Stimulated activated CD8-positive, alpha-beta memory T cell treated with anti-CD3 and anti-CD28 coated beads, Interleukin-12 subunit alpha, Interleukin-12 subunit beta, amount 100 ng/mL, for 24 hours (primary cell): ENCODE results near the gene RERE.

Source experiments
- DNase-seq: peaks from one replicate; pipeline ENCODE4 v3.0.0-alpha.2; 2020; ENCODE audit errors: extremely low read depth

The RERE gene

GRCh38 chr1:8689431-8690252 is 127.8 kb downstream of the RERE start:
- DNase-seq: no peak

DNA sequence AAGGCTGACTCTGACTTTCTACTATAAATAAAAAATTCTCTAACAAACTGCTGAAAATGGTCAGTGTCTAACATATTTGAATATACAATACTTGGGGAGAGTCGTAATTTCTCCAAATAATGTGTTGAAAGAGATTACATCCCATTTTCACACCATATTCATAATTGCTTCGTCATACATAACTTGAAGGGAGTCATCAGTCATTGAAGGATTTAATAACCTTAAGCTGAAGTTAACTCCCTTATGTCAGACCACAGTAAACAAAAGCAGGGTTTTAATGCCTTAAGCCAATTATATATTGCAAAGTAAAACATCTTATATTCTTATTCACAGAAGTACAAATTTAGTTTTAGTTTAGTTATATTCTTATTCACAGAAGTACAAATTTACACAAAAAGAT is 129.9 kb downstream of the RERE start:
- no peak for DNase-seq

- DNase-seq: no peak
Observed at GRCh38 chr1:8687039-8687438, 130.4 kb downstream of the RERE start.

DNA sequence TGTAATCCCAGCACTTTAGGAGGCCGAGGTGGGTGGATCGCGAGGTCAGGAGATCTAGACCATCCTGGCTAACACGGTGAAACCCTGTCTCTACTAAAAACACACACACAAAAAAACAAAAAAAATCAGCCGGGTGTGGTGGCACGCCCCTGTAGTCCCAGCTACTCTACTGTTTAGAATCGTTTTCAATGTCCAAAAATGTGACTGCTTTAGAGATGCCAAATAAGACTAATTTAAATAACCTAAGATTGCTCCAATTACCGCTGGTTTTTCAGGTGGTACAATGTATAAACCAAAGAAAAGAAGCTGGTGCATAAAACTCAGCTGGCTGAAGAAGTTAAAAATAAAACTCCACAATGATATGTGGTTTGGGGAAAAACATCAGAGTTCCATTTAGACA is 132.0 kb downstream of the RERE start:
- DNase-seq: no peak

DNA sequence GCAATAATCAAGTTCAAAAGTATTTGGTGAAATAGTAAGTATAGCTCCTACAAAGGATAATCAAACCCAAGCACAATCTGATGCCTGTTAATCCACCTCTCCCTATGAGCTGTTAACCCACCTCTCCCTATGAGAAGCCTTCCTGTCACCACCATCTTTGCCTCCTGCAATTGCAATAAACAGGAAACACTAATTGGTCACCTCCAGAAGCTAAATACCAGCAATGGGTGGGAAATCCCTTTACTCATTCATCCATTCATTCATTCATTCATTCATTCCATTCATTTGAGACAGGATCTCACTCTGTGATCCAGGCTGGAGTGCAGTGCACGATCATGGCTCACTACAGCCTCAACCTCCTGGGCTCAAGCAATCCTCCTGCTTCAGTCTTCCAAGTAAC is 132.8 kb downstream of the RERE start:
- DNase-seq: no peak

GRCh38 chr1:8682573-8682972 is 134.9 kb downstream of the RERE start:
- DNase-seq: no peak

DNA sequence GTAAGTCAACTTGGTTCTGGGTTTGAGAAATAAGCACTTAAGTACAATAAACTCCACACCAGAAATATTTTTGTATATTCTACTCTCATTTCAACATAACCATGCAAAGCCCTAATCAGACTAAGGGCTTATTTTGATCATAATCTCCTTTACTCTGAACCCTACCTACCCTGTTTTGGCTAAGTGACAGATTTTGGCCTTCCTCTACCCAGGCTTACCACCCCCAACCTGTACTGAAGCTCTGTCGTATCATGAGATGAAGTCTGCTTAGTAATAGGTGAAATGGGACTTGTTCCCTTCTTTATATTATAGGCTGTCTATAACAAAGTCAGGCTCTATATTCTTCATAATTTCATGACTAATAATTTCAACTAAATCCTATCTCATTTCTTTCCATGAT is 135.5 kb downstream of the RERE start:
- DNase-seq: no peak

GRCh38 chr1:8680664-8681650 is 136.5 kb downstream of the RERE start:
- DNase-seq: no peak

DNA sequence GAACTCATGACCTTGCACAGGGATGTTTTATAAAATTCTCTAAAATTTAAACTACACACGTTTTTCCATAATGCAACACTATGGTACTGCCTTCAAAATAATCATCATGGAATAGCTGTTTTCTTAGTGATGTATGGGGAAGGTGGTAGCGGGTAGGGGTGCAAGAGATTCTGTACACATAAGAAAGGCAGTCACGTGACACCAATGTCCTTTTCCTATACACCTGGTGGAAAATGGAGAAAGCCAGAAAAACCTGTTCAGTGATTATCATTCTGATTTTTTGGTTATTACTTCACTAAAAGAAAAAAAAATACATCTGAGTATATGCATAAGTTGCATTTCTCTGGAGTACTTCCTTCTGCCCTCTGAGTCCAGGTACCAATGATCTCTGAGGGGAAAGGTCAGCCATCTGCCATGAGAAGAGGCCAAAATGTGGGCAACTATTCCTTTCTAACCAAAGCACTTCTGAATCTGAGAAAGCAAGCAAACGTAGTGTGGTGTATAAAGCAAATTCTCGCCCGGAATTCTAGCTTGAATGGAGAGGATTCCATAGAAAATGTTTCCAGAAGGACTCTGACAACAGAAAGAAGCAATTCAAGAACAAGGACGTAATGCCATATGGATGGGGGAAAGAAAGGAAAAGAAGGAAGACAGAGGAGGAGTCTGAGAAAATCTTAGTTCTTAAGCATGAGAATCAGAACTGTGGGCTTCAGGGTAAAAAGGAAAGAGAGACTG is 137.3 kb downstream of the RERE start:
- DNase-seq: no peak

DNA sequence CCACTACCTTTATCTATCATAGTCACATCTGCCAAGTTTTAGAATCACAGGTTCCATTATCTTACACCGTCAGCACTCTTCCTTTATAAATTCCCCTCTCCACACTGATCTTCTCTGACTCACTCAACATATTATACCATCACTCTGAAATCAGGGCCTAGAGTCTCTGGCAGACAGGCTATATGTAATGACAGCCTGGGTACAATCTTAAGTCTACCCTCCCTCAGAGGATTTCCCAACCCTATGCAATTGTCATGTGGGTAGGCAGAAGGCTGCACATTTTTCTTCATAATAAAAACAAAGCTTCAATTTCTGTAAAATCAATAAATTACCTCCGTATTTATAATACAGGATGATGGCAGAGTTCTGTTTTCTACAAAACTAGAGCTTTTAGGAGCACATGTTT is 138.0 kb downstream of the RERE start:
- DNase-seq: no peak

DNA sequence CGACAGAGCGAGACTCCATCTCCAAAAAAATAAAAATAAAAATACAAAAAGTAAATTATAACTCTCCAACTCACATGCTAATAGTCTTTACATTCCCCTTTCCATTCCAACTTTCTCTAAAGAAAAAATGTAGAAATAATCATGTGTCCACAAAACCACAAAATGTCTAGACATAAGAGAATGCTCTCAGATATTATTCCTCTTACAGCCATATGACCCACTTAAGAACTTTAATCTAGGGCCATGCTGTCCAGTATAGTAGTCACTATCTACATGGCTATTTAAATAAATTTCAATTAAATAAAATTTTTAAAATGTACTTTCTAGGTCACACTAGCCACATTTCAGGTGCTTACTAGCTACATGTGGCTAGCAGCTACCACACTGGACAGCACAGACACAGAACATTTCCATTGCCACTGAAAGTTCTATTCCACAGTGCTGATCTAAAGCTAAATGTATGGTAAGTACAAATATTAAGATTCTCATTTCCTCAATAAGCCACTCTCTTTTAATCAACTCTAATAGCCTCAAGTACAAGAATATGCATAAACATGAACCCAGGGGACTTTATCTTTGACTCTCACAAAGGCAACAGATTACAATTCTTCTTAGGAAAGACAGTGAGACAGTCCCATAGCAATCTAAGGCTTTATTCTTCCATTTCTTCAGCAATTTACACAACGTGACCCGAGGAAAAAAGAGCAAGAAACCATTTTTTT is 138.6 kb downstream of the RERE start:
- no peak for DNase-seq

DNA sequence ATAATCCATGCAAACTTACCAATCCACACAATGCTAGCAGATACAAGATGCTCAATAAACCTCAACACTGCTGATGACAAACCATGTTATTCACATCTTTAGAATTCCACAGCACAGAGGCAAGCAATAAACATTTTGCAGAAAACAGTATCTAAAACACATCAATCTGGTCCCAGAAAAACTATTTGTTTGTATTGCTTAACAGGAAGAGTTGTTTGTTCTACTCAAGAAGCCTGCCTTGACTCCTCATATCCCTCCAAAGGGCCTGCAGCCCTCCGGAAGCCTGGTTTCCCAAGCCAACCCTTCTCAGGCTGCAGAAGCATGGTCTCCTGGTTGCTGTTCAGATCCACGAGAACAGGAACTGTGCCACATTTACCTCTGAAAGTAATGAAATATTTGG is 139.7 kb downstream of the RERE start:
- DNase-seq: no peak

GRCh38 chr1:8676813-8677212 is 140.6 kb downstream of the RERE start:
- DNase-seq: no peak

- no peak for DNase-seq
Observed at GRCh38 chr1:8676072-8676471, 141.4 kb downstream of the RERE start.

GRCh38 chr1:8674912-8675311 is 142.5 kb downstream of the RERE start:
- DNase-seq: no peak

- no peak for DNase-seq
Observed at GRCh38 chr1:8674481-8674880, 143.0 kb downstream of the RERE start.

DNA sequence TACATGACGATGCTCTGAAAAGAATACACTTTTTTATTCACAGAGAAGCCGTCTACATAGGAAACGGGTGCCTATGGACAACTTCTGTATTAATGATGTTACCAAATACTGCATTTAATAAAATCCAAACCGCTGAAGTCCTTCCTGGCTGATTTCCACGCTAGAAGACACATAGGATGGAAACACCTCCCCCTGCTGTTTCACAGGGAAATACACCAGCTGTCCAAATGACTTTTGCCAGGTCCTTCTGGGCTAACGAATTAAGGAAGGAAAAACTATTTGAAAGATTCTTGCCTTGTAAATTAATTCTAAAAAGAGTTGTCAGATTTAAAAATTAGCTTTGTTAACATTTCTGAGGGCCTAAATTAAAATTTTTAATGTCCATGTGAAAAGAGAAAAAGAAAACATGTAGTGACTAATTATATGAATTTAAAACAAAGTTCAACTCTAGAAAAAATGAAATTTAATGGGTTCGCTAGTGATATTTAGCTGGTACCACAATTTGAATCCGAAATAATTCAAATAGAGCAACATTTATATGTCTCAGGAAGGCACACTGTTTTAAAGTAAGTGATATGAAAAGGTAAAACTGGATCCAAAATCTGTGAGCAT is 146.0 kb downstream of the RERE start:
- DNase-seq: no peak

GRCh38 chr1:8670371-8670818 is 147.0 kb downstream of the RERE start:
- DNase-seq: no peak

GRCh38 chr1:8669606-8670335 is 147.7 kb downstream of the RERE start:
- no peak for DNase-seq

DNA sequence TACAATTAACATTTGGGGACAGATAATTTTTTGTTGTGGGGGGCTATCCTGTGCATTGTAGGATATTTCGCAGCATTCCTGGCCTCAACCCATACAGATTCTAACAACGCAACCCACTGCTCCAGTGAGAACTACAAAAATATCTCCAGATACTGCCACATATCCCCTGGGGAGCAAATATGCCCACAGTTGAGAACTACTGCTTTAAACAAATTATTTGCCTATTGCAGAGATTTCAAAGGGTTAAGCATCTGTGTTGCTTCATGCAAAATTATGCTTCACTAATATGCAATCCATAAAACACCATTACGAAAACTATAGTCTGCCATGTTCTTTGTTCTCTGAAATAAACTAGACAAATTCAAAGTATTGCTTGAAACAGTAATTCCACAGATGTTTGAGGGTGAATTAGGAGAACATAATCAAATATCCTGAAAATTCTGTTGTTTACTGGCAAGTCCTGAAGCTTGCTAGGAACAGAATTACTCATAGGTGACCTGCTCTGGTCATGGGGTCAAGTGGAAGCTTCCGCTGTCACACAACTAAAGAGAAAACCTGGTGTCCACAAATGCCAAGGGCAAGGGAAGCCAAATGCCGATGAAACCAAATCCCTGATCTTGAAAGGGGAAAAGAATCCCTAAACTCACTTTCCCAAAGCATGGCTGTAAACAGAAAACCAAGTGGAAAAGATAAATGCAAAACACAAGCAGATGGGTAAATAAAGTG is 149.4 kb downstream of the RERE start:
- no peak for DNase-seq
